NCI-H1105 treated with DMSO at 0.1 percent for 48 hours (cell line): Measurements from ENCODE around the gene PIK3R3.

Experiments used
- DNase-seq: peaks from one replicate; lab custom pipeline; 2025; lab: John Stamatoyannopoulos, UW

The PIK3R3 gene

DNA sequence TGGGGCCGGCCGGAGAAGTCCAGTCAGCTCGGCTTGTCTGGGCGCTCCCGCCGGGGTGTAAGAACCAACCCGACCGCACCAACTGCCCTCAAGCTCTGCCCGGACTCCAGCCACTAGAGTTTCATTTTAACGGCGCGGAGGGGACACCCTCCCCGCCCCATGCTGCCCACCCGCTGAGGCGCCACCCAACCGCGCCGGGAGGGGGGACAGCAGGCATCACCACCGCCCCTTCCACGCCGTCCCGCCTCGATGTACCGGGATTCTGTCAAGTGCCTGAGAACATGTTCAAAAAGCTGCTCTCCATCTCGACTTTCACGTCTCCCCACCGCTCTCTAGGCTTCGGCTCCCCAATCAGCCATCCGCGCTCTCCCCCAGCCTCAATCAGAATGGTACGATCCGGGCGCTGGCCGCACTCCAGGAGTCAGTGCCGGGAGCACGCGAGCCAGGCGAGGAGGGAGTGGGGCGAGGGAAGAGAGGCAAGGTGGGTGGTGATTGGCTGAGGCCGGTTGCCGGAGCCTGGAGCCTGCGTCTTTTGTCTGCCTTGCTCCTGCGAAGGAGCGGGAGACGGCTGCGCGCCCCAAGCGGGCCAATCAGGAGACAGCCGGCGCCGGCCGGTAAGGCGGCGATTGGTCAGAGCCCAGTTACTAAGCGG is at the start of gene PIK3R3:
Gene PIK3R3 (minus strand): TSS at position 101 of the 652 bp plus-strand sequence. CDS start 677 bp downstream, outside the sequence.
- peak; percentile 99 for DNase-seq

DNA sequence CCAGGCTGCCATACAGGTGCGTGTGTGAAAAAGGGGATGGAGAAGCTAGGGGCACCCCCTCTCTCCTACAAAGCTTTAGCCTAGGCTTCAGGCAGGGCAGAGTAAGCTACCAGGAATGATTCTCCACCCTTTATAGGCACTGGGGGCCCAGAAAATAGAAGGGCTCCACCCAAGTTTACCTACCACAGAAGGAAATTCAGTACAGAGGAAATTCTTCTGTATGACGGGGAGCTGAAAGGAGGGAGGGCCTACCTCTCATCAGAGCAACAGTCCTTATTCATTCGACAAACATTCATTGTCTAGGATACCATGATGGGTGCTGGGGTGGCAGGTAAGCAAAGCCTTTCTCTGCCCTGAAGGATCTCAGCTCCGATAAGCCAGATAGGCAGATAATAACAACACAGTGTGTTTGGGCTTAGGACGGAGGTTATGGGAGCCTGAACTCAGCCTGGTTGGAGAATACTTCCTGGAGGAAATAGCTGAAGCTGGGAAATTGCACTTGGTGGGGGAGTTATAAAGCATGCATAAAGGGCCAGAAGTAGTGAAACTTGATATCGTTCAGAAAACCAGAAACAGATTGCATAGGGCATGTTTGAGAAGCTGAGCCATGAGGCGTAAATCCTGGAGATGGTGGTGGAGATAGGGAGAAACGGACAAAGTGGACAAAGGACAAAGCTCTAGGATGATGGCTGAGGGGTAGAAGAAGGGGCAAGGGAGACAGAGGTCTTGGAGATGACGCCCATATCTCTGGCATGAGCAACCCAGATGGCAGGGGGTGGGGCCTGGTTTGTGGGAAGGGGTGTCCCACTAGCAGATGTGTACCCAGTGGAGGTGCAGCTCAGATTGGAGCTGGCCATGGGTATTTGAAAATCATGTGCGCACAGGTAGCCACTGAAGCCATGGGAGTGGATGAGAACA is 49.2 kb upstream of the PIK3R3 start:
- DNase-seq, result no peak

DNA sequence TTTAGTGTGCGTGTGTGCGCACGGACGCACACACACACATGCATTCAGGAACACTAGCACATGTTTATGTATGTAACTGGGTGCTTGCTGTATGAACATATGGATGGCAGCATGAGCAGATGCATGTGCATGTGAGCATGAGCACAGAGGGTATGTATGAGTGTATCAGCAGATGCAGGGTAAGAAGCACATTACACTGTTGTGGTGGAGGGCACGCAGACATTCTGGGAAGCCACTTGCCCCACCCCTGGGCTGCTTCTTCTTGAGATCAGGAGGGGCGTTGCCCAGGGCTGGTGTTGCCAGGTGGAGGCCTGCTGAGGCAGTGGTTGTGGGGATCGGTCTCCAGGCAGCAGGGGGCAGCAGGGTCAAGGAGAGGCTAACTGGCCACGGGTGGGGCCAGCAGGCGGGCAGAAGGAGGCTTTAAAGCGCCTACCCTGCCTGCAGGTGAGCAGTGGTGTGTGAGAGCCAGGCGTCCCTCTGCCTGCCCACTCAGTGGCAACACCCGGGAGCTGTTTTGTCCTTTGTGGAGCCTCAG is 47.7 kb upstream of the PIK3R3 start:
- DNase-seq, result peak; percentile 28

- peak; percentile 88 for DNase-seq
Observed at GRCh38 chr1:46179138-46180081, 47.0 kb upstream of the PIK3R3 start.

- no peak for DNase-seq
Observed at GRCh38 chr1:46176211-46176865, 43.9 kb upstream of the PIK3R3 start, which contains the start of gene P3R3URF. Gene P3R3URF (minus strand): TSS chr1:46176488. CDS start chr1:46176471, 17 bp downstream.

- no peak for DNase-seq
Observed at GRCh38 chr1:46175243-46175642, 42.8 kb upstream of the PIK3R3 start.

DNA sequence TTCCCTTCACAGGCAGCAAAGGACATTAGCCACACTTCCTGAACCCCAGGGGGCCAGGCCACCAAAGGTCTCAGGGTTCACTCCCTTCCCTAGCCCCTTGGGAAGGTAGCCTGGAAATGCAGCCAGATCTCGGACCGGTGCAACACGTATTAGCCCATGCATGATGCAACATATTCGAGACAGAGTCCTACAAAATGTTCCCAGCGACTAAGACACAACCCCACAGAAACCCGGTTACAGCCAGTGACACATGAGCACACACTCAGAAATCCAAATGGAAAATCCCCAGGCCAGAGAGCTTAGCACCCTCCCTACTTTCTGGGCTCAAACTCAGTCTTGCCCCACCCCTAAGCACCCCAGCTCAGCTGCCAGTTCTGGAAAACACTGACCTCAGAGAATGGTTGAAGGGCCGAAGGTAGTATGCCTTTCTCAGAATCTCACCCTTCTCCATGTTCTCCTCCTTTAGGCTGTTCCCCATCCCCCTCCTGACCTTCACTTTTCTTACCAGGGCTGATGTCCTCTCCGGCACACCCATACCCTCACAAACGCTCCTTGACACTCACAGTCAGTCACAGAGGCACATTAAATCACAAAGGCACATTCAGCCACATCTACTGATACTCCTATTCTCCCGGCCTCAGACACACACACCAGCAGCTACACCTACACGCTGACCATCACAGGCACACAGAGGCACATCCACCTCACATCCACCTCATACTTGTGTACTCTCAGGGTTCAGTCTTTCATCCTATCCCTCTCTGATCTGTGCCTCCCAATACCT is 42.2 kb upstream of the PIK3R3 start, which contains the start of gene TSPAN1:
Gene TSPAN1 (plus strand): TSS at position 640 of the 784 bp plus-strand sequence. CDS start 6,021 bp downstream, outside the sequence.
- no peak for DNase-seq

GRCh38 chr1:46173361-46173856 is 41.0 kb upstream of the PIK3R3 start:
- DNase-seq, result no peak

DNA sequence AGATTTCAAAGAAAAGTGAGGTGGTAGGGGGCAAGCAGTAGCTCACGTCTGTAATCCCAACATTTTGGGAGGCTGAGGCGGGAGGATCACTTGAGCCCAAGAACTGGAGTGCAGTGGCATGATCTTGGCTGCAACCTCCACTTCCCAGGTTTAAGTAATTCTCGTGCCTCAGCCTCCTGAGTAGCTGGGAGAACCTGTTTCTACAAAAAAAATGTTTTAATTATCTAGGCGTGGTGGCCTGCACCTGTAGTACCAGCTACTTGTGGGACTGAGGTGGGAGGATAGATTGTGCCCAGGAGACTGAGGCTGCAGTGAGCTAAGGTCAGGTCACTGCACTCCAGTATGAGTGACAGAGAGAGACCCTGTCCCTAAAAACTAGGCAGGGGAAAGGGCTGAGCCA is 39.9 kb upstream of the PIK3R3 start:
- DNase-seq, result no peak

GRCh38 chr1:46171871-46172270 is 39.4 kb upstream of the PIK3R3 start:
- DNase-seq, result no peak

- no peak for DNase-seq
Observed at GRCh38 chr1:46171351-46171750, 38.9 kb upstream of the PIK3R3 start.

DNA sequence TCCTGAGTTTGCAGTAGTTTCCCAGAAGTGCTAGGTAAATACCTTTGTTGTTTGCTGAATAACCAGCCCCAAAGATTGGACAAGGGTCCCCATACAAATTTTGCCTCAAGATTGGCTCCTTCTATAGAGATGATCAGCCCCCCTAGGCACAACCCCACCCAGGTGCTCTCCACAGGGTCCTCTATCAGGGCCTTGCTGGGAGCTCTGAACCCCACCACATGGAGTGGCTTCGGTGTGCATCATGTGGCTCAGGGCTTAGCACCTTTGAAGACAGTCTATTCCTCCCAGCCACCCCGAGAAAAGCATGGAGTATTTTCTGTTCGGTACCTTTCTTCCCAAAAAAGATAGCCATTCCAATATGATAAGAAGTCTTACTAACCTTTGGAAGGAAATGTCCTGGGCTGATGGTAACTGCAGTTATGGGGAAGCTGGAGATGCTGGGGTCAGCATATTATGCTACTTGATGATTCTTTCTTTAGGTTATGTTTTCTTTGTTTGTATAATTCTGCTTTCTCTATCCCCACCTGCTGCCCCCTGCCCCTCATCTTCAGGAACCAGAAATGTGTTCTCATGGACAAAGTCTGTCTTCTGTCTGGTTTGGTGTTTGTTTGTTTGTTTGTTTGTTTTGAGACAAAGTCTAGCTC is 37.5 kb upstream of the PIK3R3 start:
- no peak for DNase-seq

DNA sequence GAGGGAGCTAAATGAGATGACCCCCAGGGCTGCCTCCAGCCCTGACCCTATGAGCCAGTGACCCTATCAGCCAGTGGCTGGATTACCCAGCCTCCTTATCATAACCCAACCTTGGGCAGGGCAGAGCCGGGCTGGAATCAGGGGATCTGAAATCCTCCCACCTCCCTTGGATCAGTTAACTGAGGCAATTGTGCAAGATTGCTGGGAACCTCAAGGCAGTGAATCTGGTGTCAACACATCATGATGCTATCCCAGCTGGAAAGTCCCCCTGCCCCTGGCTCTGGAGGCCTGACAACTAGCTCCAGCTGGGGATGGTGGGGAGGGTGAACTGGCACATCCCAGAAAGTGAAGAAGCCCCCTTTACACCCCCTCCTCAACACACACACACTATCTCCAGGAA is 36.0 kb upstream of the PIK3R3 start:
- DNase-seq, result no peak

- no peak for DNase-seq
Observed at GRCh38 chr1:46166521-46167462, 34.4 kb upstream of the PIK3R3 start.

DNA sequence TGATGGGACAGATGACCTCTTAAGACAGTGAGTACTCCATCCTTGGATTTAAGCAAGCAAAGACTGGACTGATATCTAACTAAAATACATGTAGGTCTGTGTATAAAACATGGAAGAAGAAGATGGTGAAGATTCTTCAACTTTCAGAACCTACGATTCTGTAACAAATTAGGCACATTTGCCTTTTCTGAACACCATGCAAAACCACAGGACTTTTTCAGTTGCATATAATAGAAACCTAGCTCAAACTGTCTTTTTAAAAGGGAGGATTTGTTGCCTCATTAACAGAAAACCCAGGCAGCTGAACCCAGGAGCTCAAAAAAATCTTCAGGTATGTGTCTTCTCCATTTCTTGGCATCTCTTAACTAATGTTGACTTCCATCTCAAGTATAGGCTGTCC is 27.8 kb upstream of the PIK3R3 start:
- DNase-seq, result no peak

- DNase-seq, result no peak
Observed at GRCh38 chr1:46159516-46159915, 27.1 kb upstream of the PIK3R3 start.

DNA sequence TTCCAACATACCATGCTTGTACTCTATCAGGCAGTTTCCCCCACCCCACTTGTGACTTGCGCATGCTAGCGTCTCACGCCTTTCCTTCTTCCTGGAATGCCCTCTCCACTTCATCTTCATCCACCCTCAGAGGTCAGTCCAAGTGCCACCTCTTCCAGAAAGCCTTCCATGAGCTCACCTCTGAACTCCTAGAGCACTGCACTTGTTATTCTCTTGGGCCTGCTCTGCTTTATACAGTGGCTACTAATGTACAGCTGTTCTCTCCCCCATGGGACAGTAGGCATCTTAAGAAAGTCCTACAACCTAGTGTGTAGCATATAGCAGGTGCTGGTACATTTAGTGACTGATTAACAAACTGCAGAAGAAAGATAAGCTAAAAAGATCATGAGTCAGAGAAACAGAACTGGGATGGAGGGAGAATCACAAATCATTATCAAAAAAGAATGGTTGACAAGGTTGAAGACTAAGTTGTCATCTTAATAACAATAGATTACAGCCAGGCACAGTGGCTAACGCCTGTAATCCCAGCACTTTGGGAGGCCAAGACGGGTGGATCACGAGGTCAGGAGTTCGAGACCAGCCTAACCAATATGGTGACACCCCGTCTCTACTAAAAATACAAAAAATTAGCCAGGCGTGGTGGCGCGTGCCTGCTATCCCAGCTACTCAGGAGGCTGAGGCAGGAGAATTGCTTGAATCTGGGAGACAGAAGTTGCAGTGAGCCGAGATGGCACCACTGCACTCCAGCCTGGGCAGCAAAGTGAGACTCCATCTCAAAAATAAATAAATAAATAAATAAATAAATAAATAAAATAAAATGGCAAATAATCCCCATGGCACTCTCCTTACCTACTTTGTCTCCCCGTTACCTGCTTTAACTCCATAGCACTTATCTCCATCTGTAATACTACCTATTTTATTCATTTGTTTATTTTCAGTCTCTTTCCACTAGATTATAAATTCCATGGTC is 26.2 kb upstream of the PIK3R3 start:
- no peak for DNase-seq
